Smooth muscle cell (in vitro differentiated cells): ENCODE data around the gene DLG3. TPM values are rescaled to one million over a fixed set of nuclear protein-coding genes. Genes with fewer than 3 reads are reported as not detected.

Source experiments
- DNase-seq: peaks from one replicate; lab custom pipeline; 2025; ENCODE audit not compliant: unreplicated experiment; lab: John Stamatoyannopoulos, UW
- H2AFZ ChIP-seq: fragments of 200-600 bp; sonication (generic); 2 replicates; pipeline ENCODE4 v1.6.0; 2016; ENCODE audit warnings: antibody characterized with exemption, low read depth, mild to moderate bottlenecking
- H3F3A ChIP-seq: fragments of 200-600 bp; sonication (generic); 2 replicates; pipeline ENCODE4 v1.6.0; 2017; ENCODE audit warnings: antibody characterized with exemption, low read depth
- H3K27ac ChIP-seq: fragments of 200-600 bp; sonication (generic); 2 replicates; pipeline ENCODE4 v1.5.1; 2016; ENCODE audit warnings: low read depth, mild to moderate bottlenecking
- H3K27me3 ChIP-seq: fragments of 200-600 bp; sonication (generic); 2 replicates; pipeline ENCODE4 v1.6.1; 2016; ENCODE audit warnings: low read depth, mild to moderate bottlenecking
- H3K36me3 ChIP-seq: fragments of 200-600 bp; sonication (generic); 2 replicates; pipeline ENCODE4 v1.5.1; 2016; ENCODE audit warnings: low read depth
- H3K4me1 ChIP-seq: fragments of 200-600 bp; sonication (generic); 2 replicates; pipeline ENCODE4 v1.5.1; 2016; ENCODE audit warnings: low read depth
- H3K4me2 ChIP-seq: fragments of 200-600 bp; sonication (generic); 2 replicates; pipeline ENCODE4 v1.6.0; 2016; ENCODE audit warnings: mild to moderate bottlenecking
- H3K4me3 ChIP-seq: fragments of 200-600 bp; sonication (generic); 2 replicates; pipeline ENCODE4 v1.5.1; 2016; ENCODE audit warnings: mild to moderate bottlenecking
- H3K79me2 ChIP-seq: fragments of 200-600 bp; sonication (generic); 2 replicates; pipeline ENCODE4 v1.6.0; 2016; ENCODE audit warnings: low read depth, mild to moderate bottlenecking
- H3K9ac ChIP-seq: fragments of 200-600 bp; sonication (generic); 2 replicates; pipeline ENCODE4 v1.6.0; 2016; ENCODE audit warnings: low read depth
- H3K9me3 ChIP-seq: fragments of 200-600 bp; sonication (generic); replicated peaks from 2 replicates; pipeline ENCODE4 v1.5.1; 2016; ENCODE audit warnings: low read depth
- H4K20me1 ChIP-seq: fragments of 200-600 bp; sonication (generic); 2 replicates; pipeline ENCODE4 v1.6.0; 2016; ENCODE audit warnings: low read depth
- WGBS: methylation state at CpG from one replicate; pipeline ENCODE4 v1.1.7; 2016; ENCODE audit warnings: low lambda C conversion rate; 5-methylcytosine and 5-hydroxymethylcytosine counted together
- polyA plus RNA-seq: library from polyadenylated mRNA; unstranded; fragments of >200 nt; fragmentation: Nextera tagmentation; extraction: Ambion mirVana; gene quantifications from 2 replicates; pipeline ENCODE4 v1.2.1, GENCODE V29; 2016
- total RNA-seq: library from RNA; depleted of rRNA; stranded (reverse); fragments of >200 nt; gene quantifications from 2 replicates; pipeline ENCODE4 v1.2.3, GENCODE V29; 2014
- TF ChIP-seq, protein P1 (sequence below): fragments of 200-600 bp; sonication (generic); IDR thresholded peaks from 2 replicates; pipeline ENCODE4 v1.5.1; 2017; ENCODE audit warnings: borderline replicate concordance, mild to moderate bottlenecking, antibody characterized with exemption; ENCODE audit not compliant: insufficient read depth, poor library complexity, severe bottlenecking

DLG3 gene
- total and polyA plus RNA-seq, 2 experiments from 2014 or later, result 14.5 to 39.6 TPM

GRCh38 chrX:70426286-70427278 lies 18.1 kb upstream of the DLG3 start:
- no peaks in the 10 kb centered on the region for H3K9me3 ChIP-seq
- no peaks in the 10 kb centered on the region for H4K20me1 ChIP-seq
- WGBS, result 81% methylated on average over 15 of the region's 15 CpGs
- H3K4me2 ChIP-seq, result no peak overlapping the region
- no peaks in the 10 kb centered on the region for H3F3A ChIP-seq
- no peak overlapping the region for H3K9ac ChIP-seq
- H2AFZ ChIP-seq, result no peak overlapping the region
- H3K27me3 ChIP-seq, result no peaks in the 10 kb centered on the region
- DNase-seq, result no peak
- TF ChIP-seq, protein P1, sequence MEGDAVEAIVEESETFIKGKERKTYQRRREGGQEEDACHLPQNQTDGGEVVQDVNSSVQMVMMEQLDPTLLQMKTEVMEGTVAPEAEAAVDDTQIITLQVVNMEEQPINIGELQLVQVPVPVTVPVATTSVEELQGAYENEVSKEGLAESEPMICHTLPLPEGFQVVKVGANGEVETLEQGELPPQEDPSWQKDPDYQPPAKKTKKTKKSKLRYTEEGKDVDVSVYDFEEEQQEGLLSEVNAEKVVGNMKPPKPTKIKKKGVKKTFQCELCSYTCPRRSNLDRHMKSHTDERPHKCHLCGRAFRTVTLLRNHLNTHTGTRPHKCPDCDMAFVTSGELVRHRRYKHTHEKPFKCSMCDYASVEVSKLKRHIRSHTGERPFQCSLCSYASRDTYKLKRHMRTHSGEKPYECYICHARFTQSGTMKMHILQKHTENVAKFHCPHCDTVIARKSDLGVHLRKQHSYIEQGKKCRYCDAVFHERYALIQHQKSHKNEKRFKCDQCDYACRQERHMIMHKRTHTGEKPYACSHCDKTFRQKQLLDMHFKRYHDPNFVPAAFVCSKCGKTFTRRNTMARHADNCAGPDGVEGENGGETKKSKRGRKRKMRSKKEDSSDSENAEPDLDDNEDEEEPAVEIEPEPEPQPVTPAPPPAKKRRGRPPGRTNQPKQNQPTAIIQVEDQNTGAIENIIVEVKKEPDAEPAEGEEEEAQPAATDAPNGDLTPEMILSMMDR, result no peak
- H3K4me1 ChIP-seq, result no peaks in the 10 kb centered on the region
- no peaks in the 10 kb centered on the region for H3K36me3 ChIP-seq
- H3K27ac ChIP-seq, result no peak overlapping the region
- no peak overlapping the region for H3K4me3 ChIP-seq
- H3K79me2 ChIP-seq, result no peaks in the 10 kb centered on the region

GRCh38 chrX:70427365-70427764 lies 17.3 kb upstream of the DLG3 start:
- TF ChIP-seq, protein P1, result no peak
- WGBS, result 67% methylated on average over 2 of the region's 2 CpGs
- H3K4me2 ChIP-seq, result no peak overlapping the region
- no peaks in the 10 kb centered on the region for H3K4me1 ChIP-seq
- H3K79me2 ChIP-seq, result no peaks in the 10 kb centered on the region
- DNase-seq, result no peak
- no peaks in the 10 kb centered on the region for H4K20me1 ChIP-seq
- no peak overlapping the region for H3K27ac ChIP-seq
- no peak overlapping the region for H3K9ac ChIP-seq
- no peaks in the 10 kb centered on the region for H3K27me3 ChIP-seq
- H3K9me3 ChIP-seq, result no peaks in the 10 kb centered on the region
- no peak overlapping the region for H3K4me3 ChIP-seq
- H3K36me3 ChIP-seq, result no peaks in the 10 kb centered on the region
- no peak overlapping the region for H2AFZ ChIP-seq
- no peaks in the 10 kb centered on the region for H3F3A ChIP-seq

DNA sequence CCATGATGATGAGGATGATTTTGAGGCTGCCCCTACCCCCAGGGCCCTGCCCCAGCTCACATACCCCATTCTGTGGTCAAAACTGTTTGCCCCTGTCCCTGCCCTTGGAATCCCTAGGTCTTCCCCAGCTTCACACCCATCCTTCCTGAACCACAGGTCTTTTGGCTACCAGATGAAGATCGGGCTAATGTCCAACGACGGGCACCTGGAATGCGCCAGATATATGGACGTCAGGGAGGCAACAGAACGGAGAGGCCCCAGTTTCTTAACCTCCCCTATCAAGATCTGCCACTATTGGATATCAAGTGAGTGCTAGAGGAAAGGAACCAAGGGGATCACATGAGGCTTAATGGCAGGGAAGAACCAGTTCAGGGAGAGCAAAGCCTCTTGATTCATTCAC lies 14.9 kb upstream of the DLG3 start:
- Histone ChIP-seq H3K4me1 (no peaks in the 10 kb centered on the region), H3K4me2 (no peak overlapping the region), H3K36me3 (no peaks in the 10 kb centered on the region), H3K9ac (no peak overlapping the region), H3K27ac (no peak overlapping the region), H3F3A (no peaks in the 10 kb centered on the region), H2AFZ (no peak overlapping the region), H4K20me1 (no peaks in the 10 kb centered on the region), H3K4me3 (no peak overlapping the region), H3K9me3 (no peaks in the 10 kb centered on the region), H3K79me2 (no peaks in the 10 kb centered on the region), H3K27me3 (no peaks in the 10 kb centered on the region)
- TF ChIP-seq, protein P1, result no peak
- no peak for DNase-seq
- WGBS, result 86% methylated on average over 6 of the region's 6 CpGs
